GM12878 (cell line): Measurements from ENCODE around the gene NUDT5. TPM values are rescaled to one million over a fixed set of nuclear protein-coding genes. Genes with fewer than 3 reads are reported as not detected.
A peak's percentile ranks its signal among the peaks of the same experiment; 100 is the strongest.

Experiments
- ATF2 ChIP-seq: IDR thresholded peaks from 2 replicates; pipeline ENCODE4 v1.6.1; 2012; ENCODE audit warnings: low read length, inconsistent platforms
- ATF7 ChIP-seq: fragments of 450-650 bp; IDR thresholded peaks from 2 replicates; pipeline ENCODE4 v1.6.1; 2016; ENCODE audit warnings: low read depth, mild to moderate bottlenecking
- BCL11A ChIP-seq: IDR thresholded peaks from 2 replicates; pipeline ENCODE4 v1.6.1; 2011; ENCODE audit warnings: low read depth, low read length
- BMI1 ChIP-seq: fragments of 450-650 bp; IDR thresholded peaks from 2 replicates; pipeline ENCODE4 v1.6.1; 2016; ENCODE audit warnings: mild to moderate bottlenecking, moderate library complexity, borderline replicate concordance
- CREM ChIP-seq: IDR thresholded peaks from 2 replicates; pipeline ENCODE4 v1.6.1; 2014; ENCODE audit warnings: antibody characterized with exemption, low read depth
- E2F8 ChIP-seq: fragments of 450-650 bp; IDR thresholded peaks from 2 replicates; pipeline ENCODE4 v1.6.1; 2018; ENCODE audit warnings: mild to moderate bottlenecking, low read depth, moderate library complexity; ENCODE audit not compliant: partially characterized antibody
- MEF2B ChIP-seq: fragments of 450-650 bp; IDR thresholded peaks from 2 replicates; pipeline ENCODE4 v1.6.1; 2018; ENCODE audit warnings: mild to moderate bottlenecking, moderate library complexity; ENCODE audit not compliant: partially characterized antibody, poor library complexity, severe bottlenecking
- MTA2 ChIP-seq: fragments of 450-650 bp; IDR thresholded peaks from 2 replicates; pipeline ENCODE4 v1.6.1; 2016; ENCODE audit warnings: low read depth, mild to moderate bottlenecking, moderate library complexity
- PAX8 ChIP-seq: fragments of 450-650 bp; IDR thresholded peaks from 2 replicates; pipeline ENCODE4 v1.6.1; 2017; ENCODE audit warnings: mild to moderate bottlenecking, moderate library complexity
- RFX5 ChIP-seq: IDR thresholded peaks from 2 replicates; pipeline ENCODE4 v1.6.1; 2011; ENCODE audit warnings: low read depth, low read length, improper control_type of control experiment
- RUNX3 ChIP-seq: IDR thresholded peaks from 2 replicates; pipeline ENCODE4 v1.6.1; 2012; ENCODE audit warnings: low read length, inconsistent platforms
- SMARCA5 ChIP-seq: fragments of 450-650 bp; IDR thresholded peaks from 2 replicates; pipeline ENCODE4 v1.6.1; 2017; ENCODE audit warnings: mild to moderate bottlenecking
- SP1 ChIP-seq: IDR thresholded peaks from one replicate; pipeline ENCODE4 v1.6.1; 2011; ENCODE audit warnings: low read depth, low read length
- SREBF2 ChIP-seq: IDR thresholded peaks from 2 replicates; pipeline ENCODE4 v1.6.1; 2012; ENCODE audit warnings: mild to moderate bottlenecking, low read length
- STAT1 ChIP-seq: fragments of 450-650 bp; conservative IDR thresholded peaks from 2 replicates; pipeline ENCODE4 v1.6.1; 2014; ENCODE audit warnings: antibody characterized with exemption, mild to moderate bottlenecking
- TCF7 ChIP-seq: IDR thresholded peaks from 2 replicates; pipeline ENCODE4 v1.6.1; 2014; ENCODE audit warnings: antibody characterized with exemption, borderline replicate concordance
- WRNIP1 ChIP-seq: IDR thresholded peaks from 2 replicates; pipeline ENCODE4 v1.6.1; 2011; ENCODE audit warnings: low read depth, low read length, improper control_type of control experiment, borderline replicate concordance
- polyA plus RNA-seq, 11 experiments: library from polyadenylated mRNA; depleted of rRNA in 4 of 11; unstranded in 6 of 11; stranded (reverse) in 5 of 11; fragments of >200 nt; fragmentation: Nextera tagmentation in 4 of 11; fragmentation: Illumina TruSeq in 1 of 11; extraction: Ambion mirVana in 4 of 11; extraction: Trizol in 1 of 11; gene quantifications; 1 replicate in 1 of 11; 2 replicates in 10 of 11; pipeline versions ENCODE4 v1.2.1 to v1.2.3, GENCODE V29; 2011 to 2016; ENCODE audit warnings: inconsistent platforms in 2 of 11, missing spikeins in 2 of 11, low read depth in 1 of 11
- total RNA-seq, 4 experiments: library from RNA; depleted of rRNA in 3 of 4; stranded (reverse); fragments of >200 nt in 3 of 4; fragmentation: Illumina TruSeq in 1 of 4; extraction: Trizol in 1 of 4; gene quantifications; 2 replicates each; pipeline versions ENCODE4 v1.2.1 to v1.2.3, GENCODE V29; 2013 to 2021
- TF ChIP-seq, protein P1 (sequence below): fragments of 450-650 bp; IDR thresholded peaks from 2 replicates; pipeline ENCODE4 v1.6.1; 2017; ENCODE audit warnings: antibody characterized with exemption, mild to moderate bottlenecking, moderate library complexity
- TF ChIP-seq, protein P2 (sequence below): fragments of 150-350 bp; IDR thresholded peaks from 2 replicates; pipeline ENCODE4 v1.6.1; 2014; ENCODE audit warnings: mild to moderate bottlenecking, low read depth, low read length
- TF ChIP-seq, protein P3 (sequence below): fragments of 450-650 bp; IDR thresholded peaks from 2 replicates; pipeline ENCODE4 v1.6.1; 2017; ENCODE audit warnings: low read depth, mild to moderate bottlenecking, moderate library complexity

Gene NUDT5
- total and polyA plus RNA-seq, 10 of the 15 experiments (the other 5 are each of a cell fraction or from before 2014, with no cell fraction given): 74.1 to 345 (median 153) TPM

DNA sequence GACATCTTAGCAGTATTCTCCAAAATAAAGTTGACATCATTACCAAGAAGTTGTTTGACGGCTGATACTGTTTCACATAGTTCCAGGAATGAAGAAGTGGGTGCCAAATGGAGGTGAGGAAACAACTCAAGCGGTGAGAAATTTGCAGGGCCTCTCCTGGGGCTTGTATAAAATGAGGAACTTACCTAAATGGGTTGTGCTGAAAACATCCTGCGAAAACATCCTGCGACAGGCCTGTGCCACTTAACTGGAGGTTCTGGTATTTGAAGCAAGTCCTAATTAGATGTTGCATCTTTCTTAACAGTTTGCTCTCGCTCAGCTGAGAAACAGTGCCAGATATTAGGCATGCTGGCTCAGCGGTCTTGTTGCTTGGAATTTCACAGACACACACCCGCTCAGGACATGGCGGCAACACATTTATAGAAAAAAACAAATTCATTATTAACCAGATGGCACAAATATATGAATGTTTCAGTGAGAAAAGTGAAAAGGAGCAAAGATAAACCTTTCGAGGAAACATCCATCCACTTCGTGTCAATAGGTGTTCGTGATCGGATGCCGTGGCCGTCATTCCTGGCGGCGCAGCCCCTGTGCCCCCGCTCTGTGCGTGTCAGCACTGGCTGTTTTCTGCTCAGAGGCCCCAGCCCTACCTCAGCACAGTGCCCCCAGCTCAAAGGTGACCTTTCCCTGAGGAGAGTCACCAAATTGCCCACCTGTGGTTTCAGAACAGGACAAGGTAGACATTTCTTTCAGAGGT, 48.4 kb upstream of the NUDT5 start (continued):
- TF ChIP-seq, protein P1, sequence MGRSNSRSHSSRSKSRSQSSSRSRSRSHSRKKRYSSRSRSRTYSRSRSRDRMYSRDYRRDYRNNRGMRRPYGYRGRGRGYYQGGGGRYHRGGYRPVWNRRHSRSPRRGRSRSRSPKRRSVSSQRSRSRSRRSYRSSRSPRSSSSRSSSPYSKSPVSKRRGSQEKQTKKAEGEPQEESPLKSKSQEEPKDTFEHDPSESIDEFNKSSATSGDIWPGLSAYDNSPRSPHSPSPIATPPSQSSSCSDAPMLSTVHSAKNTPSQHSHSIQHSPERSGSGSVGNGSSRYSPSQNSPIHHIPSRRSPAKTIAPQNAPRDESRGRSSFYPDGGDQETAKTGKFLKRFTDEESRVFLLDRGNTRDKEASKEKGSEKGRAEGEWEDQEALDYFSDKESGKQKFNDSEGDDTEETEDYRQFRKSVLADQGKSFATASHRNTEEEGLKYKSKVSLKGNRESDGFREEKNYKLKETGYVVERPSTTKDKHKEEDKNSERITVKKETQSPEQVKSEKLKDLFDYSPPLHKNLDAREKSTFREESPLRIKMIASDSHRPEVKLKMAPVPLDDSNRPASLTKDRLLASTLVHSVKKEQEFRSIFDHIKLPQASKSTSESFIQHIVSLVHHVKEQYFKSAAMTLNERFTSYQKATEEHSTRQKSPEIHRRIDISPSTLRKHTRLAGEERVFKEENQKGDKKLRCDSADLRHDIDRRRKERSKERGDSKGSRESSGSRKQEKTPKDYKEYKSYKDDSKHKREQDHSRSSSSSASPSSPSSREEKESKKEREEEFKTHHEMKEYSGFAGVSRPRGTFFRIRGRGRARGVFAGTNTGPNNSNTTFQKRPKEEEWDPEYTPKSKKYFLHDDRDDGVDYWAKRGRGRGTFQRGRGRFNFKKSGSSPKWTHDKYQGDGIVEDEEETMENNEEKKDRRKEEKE: no peak
- TF ChIP-seq SMARCA5 (peak; percentile 29; the same call in 1 of the 2 replicates), MTA2 (peak; percentile 76; the same call in 1 of the 2 replicates), WRNIP1 (no peak), ATF7 (peak; percentile 77), BCL11A (peak; percentile 29; the same call in 1 of the 2 replicates), STAT1 (no peak), MEF2B (peak; percentile 73), PAX8 (no peak), SP1 (no peak), BMI1 (no peak), TCF7 (no peak), SREBF2 (no peak), RFX5 (no peak), RUNX3 (peak; percentile 19; the same call in 1 of the 2 replicates), CREM (peak; percentile 20; the same call in 1 of the 2 replicates), ATF2 (peak; percentile 34), E2F8 (no peak)
- TF ChIP-seq, protein P2, sequence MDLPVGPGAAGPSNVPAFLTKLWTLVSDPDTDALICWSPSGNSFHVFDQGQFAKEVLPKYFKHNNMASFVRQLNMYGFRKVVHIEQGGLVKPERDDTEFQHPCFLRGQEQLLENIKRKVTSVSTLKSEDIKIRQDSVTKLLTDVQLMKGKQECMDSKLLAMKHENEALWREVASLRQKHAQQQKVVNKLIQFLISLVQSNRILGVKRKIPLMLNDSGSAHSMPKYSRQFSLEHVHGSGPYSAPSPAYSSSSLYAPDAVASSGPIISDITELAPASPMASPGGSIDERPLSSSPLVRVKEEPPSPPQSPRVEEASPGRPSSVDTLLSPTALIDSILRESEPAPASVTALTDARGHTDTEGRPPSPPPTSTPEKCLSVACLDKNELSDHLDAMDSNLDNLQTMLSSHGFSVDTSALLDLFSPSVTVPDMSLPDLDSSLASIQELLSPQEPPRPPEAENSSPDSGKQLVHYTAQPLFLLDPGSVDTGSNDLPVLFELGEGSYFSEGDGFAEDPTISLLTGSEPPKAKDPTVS: no peak
- TF ChIP-seq, protein P3, sequence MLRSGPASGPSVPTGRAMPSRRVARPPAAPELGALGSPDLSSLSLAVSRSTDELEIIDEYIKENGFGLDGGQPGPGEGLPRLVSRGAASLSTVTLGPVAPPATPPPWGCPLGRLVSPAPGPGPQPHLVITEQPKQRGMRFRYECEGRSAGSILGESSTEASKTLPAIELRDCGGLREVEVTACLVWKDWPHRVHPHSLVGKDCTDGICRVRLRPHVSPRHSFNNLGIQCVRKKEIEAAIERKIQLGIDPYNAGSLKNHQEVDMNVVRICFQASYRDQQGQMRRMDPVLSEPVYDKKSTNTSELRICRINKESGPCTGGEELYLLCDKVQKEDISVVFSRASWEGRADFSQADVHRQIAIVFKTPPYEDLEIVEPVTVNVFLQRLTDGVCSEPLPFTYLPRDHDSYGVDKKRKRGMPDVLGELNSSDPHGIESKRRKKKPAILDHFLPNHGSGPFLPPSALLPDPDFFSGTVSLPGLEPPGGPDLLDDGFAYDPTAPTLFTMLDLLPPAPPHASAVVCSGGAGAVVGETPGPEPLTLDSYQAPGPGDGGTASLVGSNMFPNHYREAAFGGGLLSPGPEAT: peak; percentile 57; the same call in 1 of the 2 replicates
